ENCODE measurements around the gene PPWD1. TPM values are rescaled to one million over a fixed set of nuclear protein-coding genes. Genes with fewer than 3 reads are reported as not detected.
"Not testable (repeated sequence)": the region's sequence is repeated elsewhere in the genome, so short reads cannot be mapped to it uniquely, and the experiment has no call there.

Gene PPWD1
- total RNA-seq, 2 experiments from 2014 or later, result 88.0 to 89.2 TPM

GRCh38 chr5:65577141-65577540, 14.0 kb downstream of the PPWD1 start:
- H3K9me3 Mint-ChIP-seq, result no peaks in the 10 kb centered on the region
- ChIA-PET CTCF (no interaction called here), POLR2A (no interaction called here)
- peaks cover 46% of the 10 kb centered on the region for H3K4me1 Mint-ChIP-seq (ENCODE audit: low read depth)
- no peaks in the 10 kb centered on the region for H3K4me1 ChIP-seq (ENCODE audit: insufficient read depth, low read length)
- H3K36me3 Mint-ChIP-seq (ENCODE audit: low read depth), result peaks cover 84% of the 10 kb centered on the region
- DNase-seq, result no peak
- H3K27me3 Mint-ChIP-seq, result no peaks in the 10 kb centered on the region
- intact Hi-C loops (cut with DNase I, micrococcal nuclease), result no loop called here
- H3K27ac Mint-ChIP-seq, result no peak overlapping the region
- no peak for TF ChIP-seq CTCF (IDR thresholded peaks at IDR 0.05)
- H3K9me3 ChIP-seq (ENCODE audit: control insufficient read depth in 1 of 2, insufficient read depth in 1 of 2, low read length in 2 of 2), result no peaks in the 10 kb centered on the region
- H3K4me3 Mint-ChIP-seq, result no peak overlapping the region
- H3K36me3 ChIP-seq (ENCODE audit: insufficient read depth, low read length), result peaks cover 77% of the 10 kb centered on the region
- H3K4me3 ChIP-seq (ENCODE audit: low read length), result no peak overlapping the region
- H3K27ac ChIP-seq (ENCODE audit: low read depth in 1 of 2, low read length in 2 of 2), result no peak overlapping the region
- no peaks in the 10 kb centered on the region for H3K27me3 ChIP-seq (ENCODE audit: control insufficient read depth in 1 of 2, insufficient read depth in 2 of 2, low read length in 2 of 2)
- no peak for ATAC-seq (ENCODE audit: poor library complexity)

- Mint-ChIP-seq H3K27me3 (no peaks in the 10 kb centered on the region), H3K9me3 (no peaks in the 10 kb centered on the region), H3K36me3 (ENCODE audit: low read depth) (peaks cover 71% of the 10 kb centered on the region), H3K4me3 (no peak overlapping the region), H3K27ac (no peak overlapping the region), H3K4me1 (ENCODE audit: low read depth) (no peaks in the 10 kb centered on the region)
- Histone ChIP-seq H3K4me3 (ENCODE audit: low read length) (no peak overlapping the region), H3K4me1 (ENCODE audit: insufficient read depth, low read length) (no peaks in the 10 kb centered on the region), H3K27ac (ENCODE audit: low read depth in 1 of 2, low read length in 2 of 2) (no peak overlapping the region), H3K27me3 (ENCODE audit: control insufficient read depth in 1 of 2, insufficient read depth in 2 of 2, low read length in 2 of 2) (no peaks in the 10 kb centered on the region), H3K9me3 (ENCODE audit: control insufficient read depth in 1 of 2, insufficient read depth in 1 of 2, low read length in 2 of 2) (no peaks in the 10 kb centered on the region), H3K36me3 (ENCODE audit: insufficient read depth, low read length) (peaks cover 75% of the 10 kb centered on the region)
- ChIA-PET POLR2A (interaction anchor here (1.0 kb wide), 1 partner anchor 25 kb away, joined by 3 read pairs; the partner anchor contains the start of gene PPWD1), CTCF (no interaction called here)
- intact Hi-C loops (cut with DNase I, micrococcal nuclease), result no loop called here
- DNase-seq (no peak), ATAC-seq (ENCODE audit: poor library complexity) (no peak)
- TF ChIP-seq CTCF (IDR thresholded peaks at IDR 0.05), result no peak
Observed at GRCh38 chr5:65588694-65589093, 25.6 kb downstream of the PPWD1 start.

GRCh38 chr5:65601761-65602160, 38.7 kb downstream of the PPWD1 start:
- intact Hi-C loops (cut with DNase I, micrococcal nuclease); H3K4me1 ChIP-seq (ENCODE audit: insufficient read depth, low read length); CTCF ChIA-PET; H3K4me3 ChIP-seq (ENCODE audit: low read length); H3K4me1 Mint-ChIP-seq (ENCODE audit: low read depth); H3K27me3 Mint-ChIP-seq; H3K27ac ChIP-seq (ENCODE audit: low read depth in 1 of 2, low read length in 2 of 2); H3K9me3 Mint-ChIP-seq; ATAC-seq (ENCODE audit: poor library complexity); H3K27ac Mint-ChIP-seq; H3K9me3 ChIP-seq (ENCODE audit: control insufficient read depth in 1 of 2, insufficient read depth in 1 of 2, low read length in 2 of 2); DNase-seq; POLR2A ChIA-PET; H3K4me3 Mint-ChIP-seq; H3K27me3 ChIP-seq (ENCODE audit: control insufficient read depth in 1 of 2, insufficient read depth in 2 of 2, low read length in 2 of 2): not testable (repeated sequence)
- H3K36me3 Mint-ChIP-seq (ENCODE audit: low read depth), result peaks cover 91% of the 10 kb centered on the region
- H3K36me3 ChIP-seq (ENCODE audit: insufficient read depth, low read length), result peaks cover 84% of the 10 kb centered on the region

GRCh38 chr5:65611524-65611923, 48.4 kb downstream of the PPWD1 start:
- Mint-ChIP-seq H3K4me1 (ENCODE audit: low read depth) (peaks cover 10% of the 10 kb centered on the region), H3K27ac (no peak overlapping the region), H3K27me3 (no peaks in the 10 kb centered on the region), H3K4me3 (no peak overlapping the region), H3K36me3 (ENCODE audit: low read depth) (peaks cover 88% of the 10 kb centered on the region), H3K9me3 (no peaks in the 10 kb centered on the region)
- Histone ChIP-seq H3K27ac (ENCODE audit: low read depth in 1 of 2, low read length in 2 of 2) (no peak overlapping the region), H3K36me3 (ENCODE audit: insufficient read depth, low read length) (peaks cover 88% of the 10 kb centered on the region), H3K4me1 (ENCODE audit: insufficient read depth, low read length) (no peaks in the 10 kb centered on the region), H3K27me3 (ENCODE audit: control insufficient read depth in 1 of 2, insufficient read depth in 2 of 2, low read length in 2 of 2) (no peaks in the 10 kb centered on the region), H3K4me3 (ENCODE audit: low read length) (no peak overlapping the region), H3K9me3 (ENCODE audit: control insufficient read depth in 1 of 2, insufficient read depth in 1 of 2, low read length in 2 of 2) (no peaks in the 10 kb centered on the region)
- intact Hi-C loops (cut with DNase I, micrococcal nuclease), result no loop called here
- ATAC-seq (ENCODE audit: poor library complexity) (no peak), DNase-seq (no peak)
- TF ChIP-seq CTCF (IDR thresholded peaks at IDR 0.05), result no peak
- POLR2A ChIA-PET, result interaction anchor here (0.7 to 1.2 kb wide), 4 partner anchors 8 to 843 kb away, joined by 3 read pairs; partner anchors contain the start of genes CENPK, PPWD1 and SREK1IP1
- CTCF ChIA-PET, result no interaction called here
